Measurements from ENCODE around the gene NOM1.
"Not testable (repeated sequence)": the region's sequence is repeated elsewhere in the genome, so short reads cannot be mapped to it uniquely, and the experiment has no call there.

The NOM1 gene

GRCh38 chr7:156920487-156921373 is 28.8 kb upstream of the NOM1 start:
- H3K4me1 ChIP-seq (ENCODE audit: insufficient read depth, low read length); H3K36me3 ChIP-seq (ENCODE audit: insufficient read depth, low read length); H3K27me3 ChIP-seq (ENCODE audit: control insufficient read depth in 1 of 2, insufficient read depth in 2 of 2, low read length in 2 of 2); H3K9me3 ChIP-seq (ENCODE audit: low read length); H3K27ac ChIP-seq (ENCODE audit: low read depth, low read length); H3K9ac ChIP-seq (ENCODE audit: low read length); H3K4me3 ChIP-seq (ENCODE audit: low read depth in 1 of 2, low read length in 2 of 2): not testable (repeated sequence)

GRCh38 chr7:156922304-156922703 is 27.2 kb upstream of the NOM1 start:
- not testable (repeated sequence) for H3K36me3 ChIP-seq (ENCODE audit: insufficient read depth, low read length); H3K9ac ChIP-seq (ENCODE audit: low read length); H3K27ac ChIP-seq (ENCODE audit: low read depth, low read length); H3K9me3 ChIP-seq (ENCODE audit: low read length); H3K4me1 ChIP-seq (ENCODE audit: insufficient read depth, low read length); H3K27me3 ChIP-seq (ENCODE audit: control insufficient read depth in 1 of 2, insufficient read depth in 2 of 2, low read length in 2 of 2); H3K4me3 ChIP-seq (ENCODE audit: low read depth in 1 of 2, low read length in 2 of 2)

GRCh38 chr7:156925821-156926220 is 23.7 kb upstream of the NOM1 start:
- H3K36me3 ChIP-seq (ENCODE audit: insufficient read depth, low read length); H3K9ac ChIP-seq (ENCODE audit: low read length); H3K27me3 ChIP-seq (ENCODE audit: control insufficient read depth in 1 of 2, insufficient read depth in 2 of 2, low read length in 2 of 2); H3K27ac ChIP-seq (ENCODE audit: low read depth, low read length); H3K9me3 ChIP-seq (ENCODE audit: low read length); H3K4me1 ChIP-seq (ENCODE audit: insufficient read depth, low read length); H3K4me3 ChIP-seq (ENCODE audit: low read depth in 1 of 2, low read length in 2 of 2): not testable (repeated sequence)

- Histone ChIP-seq H3K4me3 (ENCODE audit: low read depth in 1 of 2, low read length in 2 of 2) (no peak overlapping the region), H3K36me3 (ENCODE audit: insufficient read depth, low read length) (no peaks in the 10 kb centered on the region), H3K9me3 (ENCODE audit: low read length) (no peaks in the 10 kb centered on the region), H3K27me3 (ENCODE audit: control insufficient read depth in 1 of 2, insufficient read depth in 2 of 2, low read length in 2 of 2) (no peaks in the 10 kb centered on the region), H3K4me1 (ENCODE audit: insufficient read depth, low read length) (no peaks in the 10 kb centered on the region), H3K9ac (ENCODE audit: low read length) (no peak overlapping the region), H3K27ac (ENCODE audit: low read depth, low read length) (no peak overlapping the region)
These were observed 21.7 kb upstream of the NOM1 start for GRCh38 chr7:156927571-156928405.

GRCh38 chr7:156928406-156928747 is 21.1 kb upstream of the NOM1 start:
- no peaks in the 10 kb centered on the region for H3K27me3 ChIP-seq (ENCODE audit: control insufficient read depth in 1 of 2, insufficient read depth in 2 of 2, low read length in 2 of 2)
- no peak overlapping the region for H3K27ac ChIP-seq (ENCODE audit: low read depth, low read length)
- H3K9ac ChIP-seq (ENCODE audit: low read length) = no peak overlapping the region
- no peaks in the 10 kb centered on the region for H3K9me3 ChIP-seq (ENCODE audit: low read length)
- H3K4me3 ChIP-seq (ENCODE audit: low read depth in 1 of 2, low read length in 2 of 2) = no peak overlapping the region
- H3K36me3 ChIP-seq (ENCODE audit: insufficient read depth, low read length) = no peaks in the 10 kb centered on the region
- no peaks in the 10 kb centered on the region for H3K4me1 ChIP-seq (ENCODE audit: insufficient read depth, low read length)

GRCh38 chr7:156929789-156930539 is 19.5 kb upstream of the NOM1 start:
- Histone ChIP-seq H3K9me3 (ENCODE audit: low read length) (no peaks in the 10 kb centered on the region), H3K9ac (ENCODE audit: low read length) (no peak overlapping the region), H3K4me3 (ENCODE audit: low read depth in 1 of 2, low read length in 2 of 2) (no peak overlapping the region), H3K4me1 (ENCODE audit: insufficient read depth, low read length) (no peaks in the 10 kb centered on the region), H3K27me3 (ENCODE audit: control insufficient read depth in 1 of 2, insufficient read depth in 2 of 2, low read length in 2 of 2) (no peaks in the 10 kb centered on the region), H3K36me3 (ENCODE audit: insufficient read depth, low read length) (no peaks in the 10 kb centered on the region), H3K27ac (ENCODE audit: low read depth, low read length) (no peak overlapping the region)

GRCh38 chr7:156932006-156932405 is 17.5 kb upstream of the NOM1 start:
- Histone ChIP-seq H3K27me3 (ENCODE audit: control insufficient read depth in 1 of 2, insufficient read depth in 2 of 2, low read length in 2 of 2) (no peaks in the 10 kb centered on the region), H3K9me3 (ENCODE audit: low read length) (no peaks in the 10 kb centered on the region), H3K27ac (ENCODE audit: low read depth, low read length) (no peak overlapping the region), H3K4me3 (ENCODE audit: low read depth in 1 of 2, low read length in 2 of 2) (no peak overlapping the region), H3K36me3 (ENCODE audit: insufficient read depth, low read length) (no peaks in the 10 kb centered on the region), H3K9ac (ENCODE audit: low read length) (no peak overlapping the region), H3K4me1 (ENCODE audit: insufficient read depth, low read length) (no peaks in the 10 kb centered on the region)

GRCh38 chr7:156935250-156935649 is 14.3 kb upstream of the NOM1 start:
- H3K27ac ChIP-seq (ENCODE audit: low read depth, low read length) = no peak overlapping the region
- peaks cover 0 to 5% of the 10 kb centered on the region in 2 donors for H3K27me3 ChIP-seq (ENCODE audit: control insufficient read depth in 1 of 2, insufficient read depth in 2 of 2, low read length in 2 of 2)
- H3K4me3 ChIP-seq (ENCODE audit: low read depth in 1 of 2, low read length in 2 of 2) = no peak overlapping the region
- no peaks in the 10 kb centered on the region for H3K36me3 ChIP-seq (ENCODE audit: insufficient read depth, low read length)
- H3K9me3 ChIP-seq (ENCODE audit: low read length) = no peaks in the 10 kb centered on the region
- no peak overlapping the region for H3K9ac ChIP-seq (ENCODE audit: low read length)
- H3K4me1 ChIP-seq (ENCODE audit: insufficient read depth, low read length) = no peaks in the 10 kb centered on the region

- not testable (repeated sequence) for H3K36me3 ChIP-seq (ENCODE audit: insufficient read depth, low read length); H3K4me3 ChIP-seq (ENCODE audit: low read depth in 1 of 2, low read length in 2 of 2); H3K9me3 ChIP-seq (ENCODE audit: low read length); H3K9ac ChIP-seq (ENCODE audit: low read length); H3K27ac ChIP-seq (ENCODE audit: low read depth, low read length); H3K4me1 ChIP-seq (ENCODE audit: insufficient read depth, low read length); H3K27me3 ChIP-seq (ENCODE audit: control insufficient read depth in 1 of 2, insufficient read depth in 2 of 2, low read length in 2 of 2)
These were observed 12.7 kb upstream of the NOM1 start for GRCh38 chr7:156936766-156937165.

- no peak overlapping the region for H3K4me3 ChIP-seq (ENCODE audit: low read depth in 1 of 2, low read length in 2 of 2)
- no peaks in the 10 kb centered on the region for H3K4me1 ChIP-seq (ENCODE audit: insufficient read depth, low read length)
- H3K27ac ChIP-seq (ENCODE audit: low read depth, low read length) = no peak overlapping the region
- no peaks in the 10 kb centered on the region for H3K9me3 ChIP-seq (ENCODE audit: low read length)
- H3K36me3 ChIP-seq (ENCODE audit: insufficient read depth, low read length) = no peaks in the 10 kb centered on the region
- H3K27me3 ChIP-seq (ENCODE audit: control insufficient read depth in 1 of 2, insufficient read depth in 2 of 2, low read length in 2 of 2) = peaks cover 0 to 22% of the 10 kb centered on the region in 2 donors
- H3K9ac ChIP-seq (ENCODE audit: low read length) = no peak overlapping the region
These were observed 8.9 kb upstream of the NOM1 start for GRCh38 chr7:156940421-156941122.

All from muscle layer of colon (tissue), 2 donors.